Posterior cingulate gyrus (tissue), 11 donors: ENCODE data around the gene CHRNB1.
A peak's percentile ranks its signal among the peaks of the same experiment; 100 is the strongest.

Experiments used
- DNase-seq, 10 donors: peaks; one replicate each; pipeline versions ENCODE4 v3.0.0 to v3.0.0-alpha.2; 2020 to 2021; ENCODE audit warnings: mixed read lengths in 3 of 10
- intact Hi-C: fragments of 100-400 bp; cut with DNase I; formaldehyde crosslinking; loops from one replicate; pipeline ENCODE4 v1.15.1; 2023

Gene CHRNB1

DNA sequence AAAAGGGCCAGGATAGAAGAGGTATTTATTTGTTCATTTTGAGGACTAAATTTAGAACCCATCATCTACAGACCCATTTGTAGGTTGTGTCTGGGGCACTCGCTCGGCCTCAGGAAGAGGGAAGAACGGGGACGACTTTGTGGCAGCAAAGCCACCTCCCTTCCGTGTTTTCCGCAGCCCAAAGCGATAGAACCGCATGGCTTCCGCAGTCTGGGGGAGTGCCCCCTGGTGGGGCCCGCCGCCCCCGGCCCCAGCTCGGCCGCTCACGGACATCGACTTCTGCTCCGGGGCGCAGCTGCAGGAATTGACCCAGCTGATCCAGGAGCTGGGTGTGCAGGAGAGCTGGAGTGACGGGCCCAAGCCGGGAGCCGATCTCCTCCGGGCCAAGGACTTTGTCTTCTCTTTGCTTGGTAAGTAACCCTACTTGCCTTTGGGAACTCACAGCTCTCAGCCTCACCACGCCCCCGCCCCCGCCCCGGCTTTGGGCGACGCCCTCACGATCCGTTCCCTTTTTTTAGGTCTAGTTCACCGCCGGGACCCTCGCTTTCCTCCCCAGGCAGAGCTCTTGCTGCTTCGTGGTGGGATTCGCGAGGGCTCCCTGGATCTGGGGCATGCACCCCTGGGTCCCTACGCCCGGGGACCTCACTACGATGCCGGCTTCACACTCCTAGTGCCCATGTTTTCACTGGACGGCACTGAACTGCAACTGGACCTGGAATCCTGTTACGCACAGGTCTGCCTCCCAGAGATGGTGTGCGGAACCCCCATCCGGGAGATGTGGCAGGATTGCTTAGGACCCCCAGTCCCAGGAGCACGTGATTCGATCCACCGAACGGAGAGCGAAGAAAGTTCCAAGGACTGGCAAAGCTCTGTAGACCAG lies 8.9 kb upstream of the CHRNB1 start:
- intact Hi-C loops: loop anchor here (5.0 to 10.0 kb wide), 3 partner anchors 44 to 149 kb away; partner anchors contain the start of genes MPDU1, PLSCR3 and TMEM95
- peak in 1 of 10 donors; percentile 82 for DNase-seq

DNA sequence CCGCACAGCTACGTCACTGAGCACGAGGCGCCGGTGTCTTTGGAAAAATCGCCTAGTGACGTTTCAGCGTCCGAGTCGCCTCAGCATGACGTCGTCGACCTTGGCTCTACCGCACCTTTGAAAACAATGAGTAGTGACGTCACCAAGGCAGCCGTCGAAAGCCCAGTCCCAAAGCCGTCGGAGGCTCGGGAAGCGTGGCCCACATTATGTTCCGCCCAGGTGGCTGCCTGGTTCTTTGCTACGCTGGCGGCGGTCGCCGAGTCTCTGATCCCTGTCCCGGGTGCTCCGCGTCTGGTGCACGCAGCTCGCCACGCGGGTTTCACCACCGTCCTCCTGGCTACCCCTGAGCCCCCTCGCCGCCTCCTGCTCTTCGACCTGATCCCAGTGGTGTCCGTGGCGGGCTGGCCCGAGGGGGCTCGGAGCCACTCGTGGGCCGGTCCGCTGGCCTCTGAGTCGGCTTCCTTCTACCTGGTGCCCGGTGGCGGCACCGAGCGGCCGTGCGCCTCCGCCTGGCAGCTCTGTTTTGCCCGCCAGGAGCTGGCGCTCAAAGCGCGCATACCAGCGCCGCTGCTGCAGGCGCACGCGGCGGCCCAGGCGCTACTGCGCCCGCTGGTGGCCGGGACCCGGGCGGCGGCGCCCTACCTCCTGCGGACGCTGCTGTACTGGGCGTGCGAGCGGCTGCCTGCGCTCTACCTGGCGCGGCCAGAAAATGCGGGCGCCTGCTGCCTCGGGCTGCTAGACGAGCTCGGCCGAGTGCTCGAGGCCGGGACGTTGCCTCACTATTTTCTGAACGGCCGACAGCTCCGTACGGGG lies 8.1 kb upstream of the CHRNB1 start:
- DNase-seq: peak in 9 of 10 donors; percentile 53 to 96 (median 65)
- intact Hi-C loops: loop anchor here (1.0 to 10.0 kb wide), 4 partner anchors 44 to 148 kb away; partner anchors contain the start of genes MPDU1, PLSCR3, POLR2A and TMEM95

DNA sequence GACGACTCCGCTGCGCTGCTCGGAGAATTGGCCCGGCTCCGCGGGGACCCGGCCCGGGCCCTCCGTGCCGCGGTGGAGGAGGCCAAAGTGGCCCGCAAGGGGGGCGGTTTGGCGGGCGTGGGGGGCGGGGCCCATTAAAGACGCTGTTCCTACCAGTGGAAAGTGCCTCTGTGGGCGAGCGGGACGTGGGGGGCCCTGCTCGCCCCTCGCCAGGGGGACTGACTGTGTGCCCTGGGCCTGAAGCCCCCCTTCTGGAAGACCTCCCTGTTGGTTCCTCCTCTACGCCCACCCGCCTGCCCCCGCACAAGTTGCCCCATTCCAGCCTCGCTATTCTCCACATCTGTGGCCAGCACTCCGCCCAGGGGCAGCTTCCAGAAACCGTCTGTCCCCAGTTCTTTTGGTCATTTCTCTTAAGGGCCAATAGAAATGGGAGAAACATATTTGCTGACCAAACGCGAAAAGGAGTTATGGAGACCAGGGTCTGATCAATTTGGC lies 7.4 kb upstream of the CHRNB1 start:
- no peak for DNase-seq
- intact Hi-C loops: loop anchor here (1.0 to 10.0 kb wide), 4 partner anchors 45 to 147 kb away; partner anchors contain the start of genes MPDU1, PLSCR3, POLR2A and TMEM95

DNA sequence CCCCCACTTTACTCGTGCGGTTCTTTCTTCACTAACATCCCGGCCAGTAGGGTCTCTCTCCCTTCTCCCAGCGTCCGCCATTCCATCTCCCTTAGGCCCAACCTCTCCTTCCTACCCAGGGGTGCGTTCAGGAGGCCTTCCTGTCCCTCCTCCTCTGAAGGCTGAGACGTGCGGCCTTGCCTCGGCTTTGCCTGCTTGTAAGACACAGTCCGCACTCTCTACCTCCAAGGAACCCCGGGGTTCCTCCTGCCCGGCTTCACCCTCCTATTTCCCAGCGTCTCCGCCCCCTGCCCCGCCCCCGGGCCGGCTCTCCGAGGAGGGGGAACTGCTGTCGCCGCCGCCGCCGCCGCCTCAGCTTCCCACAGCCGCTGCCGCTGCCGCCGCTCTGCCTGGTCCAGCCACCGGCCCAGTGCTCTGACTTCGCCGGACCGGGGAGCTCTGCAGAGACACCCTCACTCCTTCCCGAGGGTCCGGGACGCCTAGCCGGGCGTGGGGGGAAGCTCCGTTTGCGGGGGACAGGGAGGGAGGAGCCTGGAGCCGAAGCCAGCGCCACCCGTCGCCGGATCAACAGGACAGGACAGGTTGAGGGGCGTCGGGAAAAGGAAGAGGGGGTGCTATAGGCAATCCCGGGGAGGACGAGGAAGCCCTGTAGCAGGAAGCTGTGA lies 6.8 kb upstream of the CHRNB1 start:
- peak in 9 of 10 donors; percentile 32 to 93 (median 52) for DNase-seq
- intact Hi-C loops: loop anchor here (1.0 to 10.0 kb wide), 4 partner anchors 46 to 147 kb away; partner anchors contain the start of genes MPDU1, PLSCR3, POLR2A and TMEM95

DNA sequence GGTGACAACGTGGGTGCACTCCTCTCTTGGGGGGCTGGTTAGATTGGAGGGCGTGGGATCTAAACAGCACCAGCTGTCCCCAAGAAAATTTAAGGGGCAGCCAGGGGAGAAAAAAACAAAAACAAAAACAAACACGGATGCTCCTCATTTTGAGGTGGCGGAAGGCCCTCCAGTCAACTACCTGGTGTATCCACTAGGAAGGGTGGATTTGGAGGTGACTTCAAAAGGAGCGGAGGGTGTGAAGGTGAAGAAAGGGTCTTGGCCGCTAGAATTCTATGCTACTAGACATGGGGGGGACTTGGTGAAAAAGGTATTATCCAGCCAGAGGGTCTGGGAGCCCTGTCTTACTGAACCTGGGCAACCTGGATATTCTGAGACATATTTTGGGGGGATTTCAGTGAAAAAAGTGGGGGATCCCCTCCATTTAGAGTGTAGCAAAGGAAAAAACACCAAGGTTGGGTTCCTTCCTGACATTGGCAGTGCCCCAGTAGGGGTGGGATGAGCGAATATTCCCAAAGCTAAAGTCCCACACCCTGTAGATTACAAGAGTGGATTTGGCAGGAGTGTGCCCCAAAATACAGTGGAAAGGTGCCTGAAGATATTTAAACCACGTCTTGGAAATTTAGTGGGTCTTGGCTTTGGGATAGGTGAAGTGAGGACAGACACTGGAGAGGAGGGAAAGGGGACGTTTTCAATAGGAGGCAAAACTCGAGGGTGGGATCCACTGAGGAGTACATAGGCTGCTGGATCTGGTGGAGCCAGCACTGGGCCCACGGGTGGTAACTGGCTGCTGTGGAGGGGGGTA lies 6.0 kb upstream of the CHRNB1 start:
- no peak for DNase-seq

DNA sequence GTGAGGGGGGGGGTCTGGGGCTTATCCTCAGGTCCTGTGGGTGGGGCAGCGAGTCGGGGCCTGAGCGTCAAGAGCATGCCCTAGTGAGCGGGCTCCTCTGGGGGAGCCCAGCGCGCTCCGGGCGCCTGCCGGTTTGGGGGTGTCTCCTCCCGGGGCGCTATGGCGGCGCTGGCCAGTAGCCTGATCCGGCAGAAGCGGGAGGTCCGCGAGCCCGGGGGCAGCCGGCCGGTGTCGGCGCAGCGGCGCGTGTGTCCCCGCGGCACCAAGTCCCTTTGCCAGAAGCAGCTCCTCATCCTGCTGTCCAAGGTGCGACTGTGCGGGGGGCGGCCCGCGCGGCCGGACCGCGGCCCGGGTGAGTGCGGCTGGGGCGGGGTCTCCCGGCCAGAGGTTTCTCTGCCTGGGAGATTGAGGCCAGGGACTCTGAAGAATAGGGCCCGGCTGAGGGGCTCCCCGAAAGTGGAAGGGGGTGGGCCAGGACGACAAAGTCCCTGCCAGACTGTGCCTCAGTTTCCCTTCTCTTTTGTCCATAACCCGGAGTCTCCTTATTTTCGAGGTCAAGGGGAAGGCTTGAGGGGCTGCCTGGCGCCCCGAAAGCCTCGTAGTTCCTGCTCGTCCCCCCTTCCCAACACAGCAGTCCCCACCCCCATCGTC lies 5.3 kb upstream of the CHRNB1 start, which contains the start of gene FGF11:
TSS of gene FGF11 (plus strand) at position 51 of the 651 bp plus-strand sequence. CDS start at position 160, 109 bp downstream.
- no peak for DNase-seq
- intact Hi-C loops: loop anchor here (5.0 to 10.0 kb wide), 3 partner anchors 47 to 145 kb away; partner anchors contain the start of genes MPDU1, PLSCR3 and TMEM95

More for the DNA sequence above, 6.0 kb upstream of the CHRNB1 start:
- intact Hi-C loops: loop anchor here (5.0 to 10.0 kb wide), 3 partner anchors 47 to 146 kb away; partner anchors contain the start of genes MPDU1, PLSCR3 and TMEM95

DNA sequence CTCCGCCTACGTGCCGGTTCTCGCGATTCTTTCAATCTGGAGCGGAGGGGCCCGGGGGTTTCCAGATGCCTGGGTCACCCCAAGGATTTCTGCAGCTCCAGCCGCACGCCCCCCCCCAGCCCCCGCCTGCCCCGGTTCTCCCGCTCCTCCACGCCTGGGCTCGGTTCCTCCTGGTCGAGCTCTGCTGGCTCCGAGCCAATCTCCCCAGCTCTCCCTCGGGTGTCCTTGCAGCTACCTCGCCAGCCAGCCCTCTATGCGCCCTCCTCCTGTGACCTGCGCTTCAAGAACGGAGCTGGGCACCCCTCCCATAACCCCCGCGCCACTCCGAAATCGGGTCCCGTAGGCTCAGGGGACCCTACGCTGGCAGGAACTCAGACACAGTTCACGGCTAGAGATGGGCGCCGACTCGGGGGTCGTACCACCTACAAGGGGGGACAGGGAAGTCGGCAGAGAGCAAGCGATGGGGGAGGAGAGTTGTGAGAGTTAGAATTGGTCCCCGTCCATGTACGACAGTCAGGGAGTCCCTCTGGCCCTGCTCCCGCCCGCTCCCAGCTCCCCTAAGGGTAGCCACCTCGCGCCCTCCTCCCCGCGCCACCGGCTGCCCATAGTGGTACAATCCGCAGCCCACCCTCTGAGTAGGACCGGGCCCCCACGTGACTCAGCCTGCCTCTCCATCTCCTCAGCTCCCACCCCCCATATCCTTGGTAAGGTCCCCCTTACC lies 4.6 kb upstream of the CHRNB1 start:
- intact Hi-C loops: no loop called here
- DNase-seq: no peak

DNA sequence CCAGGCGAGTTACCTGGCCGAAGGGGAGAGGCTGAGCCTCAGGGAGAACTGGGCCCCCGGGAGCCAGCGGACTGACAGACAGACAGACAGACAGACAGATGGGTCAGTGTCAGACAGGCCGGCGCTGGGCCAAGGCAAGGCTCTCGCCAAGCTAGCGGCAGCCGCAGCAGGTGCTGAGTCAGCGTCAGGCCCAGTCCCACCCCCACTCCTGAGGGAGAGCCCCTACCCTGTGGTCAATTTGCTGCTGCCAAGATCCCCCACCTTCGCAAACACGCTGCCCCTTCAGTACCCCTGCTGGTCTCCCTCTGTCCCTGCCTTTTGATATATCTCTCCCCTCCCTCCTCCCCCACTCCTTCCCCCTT lies 4.0 kb upstream of the CHRNB1 start:
- intact Hi-C loops: no loop called here

DNA sequence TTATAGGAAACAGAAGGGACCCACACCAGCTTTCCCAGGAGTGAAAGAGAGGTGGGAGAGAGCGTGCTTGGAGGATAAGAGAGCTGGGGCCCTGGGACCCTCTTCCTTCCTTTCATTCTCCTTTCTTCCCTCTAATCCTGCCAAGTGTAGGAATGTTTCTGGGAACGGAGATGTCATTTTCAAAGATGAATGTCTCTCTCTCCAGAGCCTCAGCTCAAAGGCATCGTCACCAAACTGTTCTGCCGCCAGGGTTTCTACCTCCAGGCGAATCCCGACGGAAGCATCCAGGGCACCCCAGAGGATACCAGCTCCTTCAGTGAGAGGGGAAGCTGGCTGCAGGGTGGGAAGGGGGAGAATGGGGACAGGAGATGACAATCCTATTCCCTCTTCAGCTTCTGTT lies 3.6 kb upstream of the CHRNB1 start:
- DNase-seq: no peak
- intact Hi-C loops: no loop called here

More for the DNA sequence above, 4.0 kb upstream of the CHRNB1 start:
- DNase-seq: no peak

DNA sequence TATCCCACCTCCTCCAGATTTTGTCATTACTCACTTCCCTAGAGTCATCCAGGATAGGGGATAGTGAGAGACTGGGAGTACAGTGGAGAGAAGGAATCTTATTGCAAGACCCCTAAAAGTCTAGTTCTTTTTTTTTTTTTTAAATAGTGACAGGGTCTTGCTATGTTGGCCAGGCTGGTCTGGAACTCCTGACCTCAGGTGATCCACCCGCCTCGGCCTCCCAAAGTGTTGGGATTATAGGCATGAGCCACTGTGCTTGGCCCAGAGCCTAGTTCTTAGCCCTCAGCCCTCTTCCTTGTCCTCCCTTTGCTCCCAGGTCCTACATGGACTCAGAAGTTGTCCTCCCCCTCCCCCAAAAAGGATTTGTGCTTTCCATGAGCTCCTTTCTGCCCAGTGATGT lies 2.7 kb upstream of the CHRNB1 start:
- intact Hi-C loops: no loop called here
- DNase-seq: no peak

DNA sequence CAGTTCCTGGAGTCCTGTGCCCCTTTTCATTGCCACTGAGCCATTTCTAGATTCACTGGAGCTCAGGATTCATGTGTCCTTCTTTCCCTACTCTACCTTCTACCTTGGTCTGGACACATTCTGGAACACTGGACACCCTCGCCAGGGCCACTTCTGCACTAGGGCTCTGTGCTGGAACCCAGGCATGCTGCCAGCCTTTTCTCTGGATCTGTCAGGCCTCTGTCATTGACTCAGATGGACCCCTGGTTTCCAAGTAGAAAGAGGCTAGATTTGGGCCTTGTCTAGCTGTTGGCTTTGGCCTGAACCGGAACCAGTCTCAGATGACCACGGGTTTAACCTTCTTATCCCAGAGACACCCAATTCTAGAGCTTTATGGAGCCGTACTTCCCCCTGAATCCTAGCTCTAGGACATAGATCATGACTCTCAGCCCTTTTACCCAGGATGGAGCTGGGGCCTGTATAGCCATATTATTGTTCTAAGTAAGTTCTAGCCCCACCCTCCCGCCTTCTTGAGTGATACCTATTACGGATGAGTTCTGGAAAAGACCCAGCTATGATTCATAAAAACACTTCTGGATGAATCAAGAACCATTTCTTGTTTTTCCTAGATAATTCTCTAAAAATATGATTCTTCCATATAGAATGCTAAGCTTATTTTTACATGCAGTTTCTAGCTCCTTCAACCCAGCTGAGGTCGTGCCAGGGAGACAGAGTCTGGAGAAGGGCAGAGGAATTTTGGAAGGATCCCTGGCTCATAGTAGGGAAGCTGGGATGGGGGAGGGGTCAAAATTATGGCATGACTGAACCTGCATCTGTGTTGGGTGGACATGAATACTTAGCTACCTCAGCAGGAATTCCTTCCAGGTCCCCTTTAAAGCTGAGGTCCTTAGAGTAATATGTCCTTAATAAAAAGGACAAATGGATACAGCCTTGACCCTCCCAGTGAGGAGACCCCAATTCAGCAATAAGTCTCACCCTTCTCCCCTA lies 1.1 kb upstream of the CHRNB1 start:
- no peak for DNase-seq
- intact Hi-C loops: no loop called here

DNA sequence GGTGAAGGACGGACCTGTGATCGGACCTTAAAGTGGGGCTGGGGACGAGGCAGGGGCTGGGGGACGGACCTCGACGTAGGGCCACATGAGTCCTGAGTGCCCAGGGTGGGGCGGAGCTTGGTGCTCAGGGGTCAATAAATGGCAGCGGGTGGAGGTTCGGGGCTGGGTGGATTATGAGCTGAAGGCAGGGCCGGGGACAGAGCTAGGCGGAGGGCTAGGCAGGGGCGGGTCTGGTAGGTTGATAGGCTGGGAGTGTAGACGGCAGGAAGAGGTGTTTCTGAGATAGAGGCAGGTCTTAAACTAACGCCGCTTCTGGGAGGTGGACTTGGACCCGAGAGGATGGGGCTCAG lies 733 bp downstream of the CHRNB1 start:
- no peak for DNase-seq
- intact Hi-C loops: no loop called here

DNA sequence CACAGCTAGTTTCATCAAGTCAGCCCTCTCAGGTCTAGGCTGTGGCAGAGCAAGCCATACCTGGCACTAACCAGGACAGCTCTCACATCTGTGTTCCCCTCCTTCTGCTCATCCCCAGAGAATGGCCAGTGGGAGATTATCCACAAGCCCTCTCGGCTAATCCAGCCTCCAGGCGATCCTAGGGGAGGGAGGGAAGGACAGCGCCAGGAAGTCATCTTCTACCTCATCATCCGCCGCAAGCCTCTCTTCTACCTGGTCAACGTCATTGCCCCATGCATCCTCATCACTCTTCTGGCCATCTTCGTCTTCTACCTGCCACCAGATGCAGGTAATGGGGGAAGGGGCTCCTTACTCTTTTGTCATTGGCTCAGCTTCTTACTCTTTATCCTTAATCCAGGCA lies 3.6 kb downstream of the CHRNB1 start:
- intact Hi-C loops: no loop called here

DNA sequence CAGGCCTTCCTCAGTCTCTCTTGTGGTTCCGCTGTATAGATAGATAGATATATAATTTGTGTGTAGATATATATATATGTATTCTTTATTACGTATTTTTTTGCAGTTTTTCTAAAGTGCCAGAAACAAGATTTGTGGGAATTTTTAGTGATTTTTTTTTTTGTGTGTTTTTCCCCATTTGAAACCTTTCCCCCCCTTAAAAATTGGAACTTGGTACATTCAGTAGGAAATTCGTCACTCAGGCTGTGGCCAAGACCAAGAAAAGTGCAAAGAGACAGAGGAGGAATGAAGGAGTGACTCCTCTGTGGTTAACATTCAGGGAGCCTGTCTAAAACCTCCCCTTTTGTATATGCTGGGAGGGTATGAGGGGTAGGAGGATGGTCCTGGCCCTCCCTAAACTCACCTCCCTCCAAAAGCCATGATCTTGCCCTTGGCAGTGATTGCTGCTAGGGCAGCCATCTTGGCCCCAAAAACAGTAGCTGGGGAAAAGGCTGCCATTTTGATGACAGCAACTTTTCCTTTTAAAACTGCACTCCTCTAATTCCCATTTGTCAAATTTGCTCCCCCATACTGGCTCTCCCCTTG lies 15.2 kb downstream of the CHRNB1 start:
- DNase-seq: peak in 1 of 10 donors; percentile 28
- intact Hi-C loops: no loop called here

More for the DNA sequence above, 3.6 kb downstream of the CHRNB1 start:
- no peak for DNase-seq

DNA sequence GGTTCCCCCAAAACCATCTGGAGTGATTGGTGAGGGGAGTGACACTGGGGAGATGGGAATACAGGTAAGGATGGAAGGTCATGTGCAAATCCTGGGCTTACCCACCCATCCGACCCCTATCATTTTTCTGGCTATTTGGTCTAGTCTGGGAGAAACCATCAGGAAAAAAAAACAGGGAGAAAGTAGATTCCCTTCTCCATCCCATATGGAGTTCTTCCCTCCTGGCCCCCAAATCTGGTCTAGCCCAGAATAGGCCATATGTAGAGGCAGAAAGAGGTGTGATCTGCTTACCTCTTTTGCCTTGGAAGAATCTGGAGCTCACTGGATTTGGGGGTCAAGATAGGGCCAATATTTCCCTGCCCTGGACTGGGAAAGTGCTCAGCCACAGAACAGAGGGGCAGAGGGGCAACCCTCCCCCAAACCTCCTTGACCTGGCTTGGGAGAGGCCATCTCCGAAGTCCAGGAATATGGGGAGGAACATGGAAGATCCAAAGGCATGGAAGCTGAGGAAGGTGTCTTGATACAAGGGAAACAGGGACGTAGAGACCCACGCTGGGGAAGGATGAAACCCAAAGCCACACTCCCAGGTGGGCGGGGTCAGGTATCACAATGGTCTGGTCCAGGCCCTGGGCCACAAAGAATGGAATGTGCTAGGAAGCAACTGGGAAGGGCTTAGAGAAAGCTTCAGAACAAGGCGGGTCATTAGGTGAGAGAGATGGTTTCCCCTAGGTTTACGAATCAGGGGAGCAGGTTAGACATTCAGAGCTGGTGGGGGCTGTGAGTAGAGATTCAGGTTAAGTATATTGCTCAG lies 16.2 kb downstream of the CHRNB1 start:
- DNase-seq: peak in 1 of 10 donors; percentile 36
- intact Hi-C loops: no loop called here
